Renal pelvis (tissue), 4 donors: ENCODE data around the gene SETBP1. TPM values are rescaled to one million over a fixed set of nuclear protein-coding genes. Genes with fewer than 3 reads are reported as not detected.

ENCODE experiments used
- DNase-seq: peaks from one replicate; pipeline ENCODE4 v3.0.0-alpha.2; 2013
- polyA plus RNA-seq, 3 donors: library from polyadenylated mRNA; unstranded; fragments of 120-200 nt; gene quantifications; one replicate each; pipeline ENCODE4 v1.2.1, GENCODE V29; 2013; ENCODE audit not compliant: insufficient read length in 3 of 3

The SETBP1 gene
- polyA plus RNA-seq, 3 donors, result 27.8 to 35.1 (median 31.0) TPM

GRCh38 chr18:44815108-44815507 lies 134.4 kb downstream of the SETBP1 start:
- no peak for DNase-seq

GRCh38 chr18:44816050-44816449 lies 135.4 kb downstream of the SETBP1 start:
- DNase-seq, result no peak

- peak; percentile 61 for DNase-seq
Measured at GRCh38 chr18:44816477-44816876, 135.8 kb downstream of the SETBP1 start.

GRCh38 chr18:44817831-44818473 lies 137.3 kb downstream of the SETBP1 start:
- peak; percentile 83 for DNase-seq

- peak; percentile 29 for DNase-seq
Measured at GRCh38 chr18:44818668-44819403, 138.1 kb downstream of the SETBP1 start.

- DNase-seq, result no peak
Measured at GRCh38 chr18:44819944-44820510, 139.3 kb downstream of the SETBP1 start.

- DNase-seq, result no peak
Measured at GRCh38 chr18:44821924-44822323, 141.2 kb downstream of the SETBP1 start.

- DNase-seq, result no peak
Measured at GRCh38 chr18:44823286-44823685, 142.6 kb downstream of the SETBP1 start.

- no peak for DNase-seq
Measured at GRCh38 chr18:44823782-44824181, 143.1 kb downstream of the SETBP1 start.

GRCh38 chr18:44824884-44825283 lies 144.2 kb downstream of the SETBP1 start:
- DNase-seq, result no peak

GRCh38 chr18:44826418-44827259 lies 146.0 kb downstream of the SETBP1 start:
- DNase-seq, result peak; percentile 88

GRCh38 chr18:44828080-44828479 lies 147.4 kb downstream of the SETBP1 start:
- DNase-seq, result no peak

GRCh38 chr18:44830581-44830980 lies 149.9 kb downstream of the SETBP1 start:
- DNase-seq, result no peak

- no peak for DNase-seq
Measured at GRCh38 chr18:44833786-44834185, 153.1 kb downstream of the SETBP1 start.

- no peak for DNase-seq
Measured at GRCh38 chr18:44834867-44835469, 154.3 kb downstream of the SETBP1 start.

GRCh38 chr18:44835703-44836102 lies 155.0 kb downstream of the SETBP1 start:
- peak; percentile 64 for DNase-seq

GRCh38 chr18:44836263-44836662 lies 155.6 kb downstream of the SETBP1 start:
- no peak for DNase-seq

- no peak for DNase-seq
Measured at GRCh38 chr18:44837482-44838180, 156.9 kb downstream of the SETBP1 start.

- no peak for DNase-seq
Measured at GRCh38 chr18:44838971-44839666, 158.4 kb downstream of the SETBP1 start.

- DNase-seq, result no peak
Measured at GRCh38 chr18:44840058-44840790, 159.5 kb downstream of the SETBP1 start.
